NCI-H1092 (cell line): ENCODE measurements around the gene ACBD6.
A peak's percentile ranks its signal among the peaks of the same experiment; 100 is the strongest.

Experiments used
- DNase-seq: peaks from one replicate; lab custom pipeline; 2025; lab: John Stamatoyannopoulos, UW

Gene ACBD6

GRCh38 chr1:180256341-180257027 is 245.9 kb downstream of the ACBD6 start:
- DNase-seq, result no peak

- DNase-seq, result no peak
Observed at GRCh38 chr1:180255536-180256340, 246.6 kb downstream of the ACBD6 start.

- no peak for DNase-seq
Observed at GRCh38 chr1:180254854-180255253, 247.5 kb downstream of the ACBD6 start.

GRCh38 chr1:180254496-180254819 is 247.9 kb downstream of the ACBD6 start:
- DNase-seq, result no peak

GRCh38 chr1:180253585-180254495 is 248.5 kb downstream of the ACBD6 start:
- no peak for DNase-seq

- peak; percentile 68 for DNase-seq
Observed at GRCh38 chr1:180252638-180253536, 249.5 kb downstream of the ACBD6 start.

GRCh38 chr1:180251526-180252305 is 250.7 kb downstream of the ACBD6 start:
- no peak for DNase-seq

- no peak for DNase-seq
Observed at GRCh38 chr1:180250883-180251509, 251.4 kb downstream of the ACBD6 start.

GRCh38 chr1:180250499-180250770 is 251.9 kb downstream of the ACBD6 start:
- no peak for DNase-seq

GRCh38 chr1:180249725-180250498 is 252.5 kb downstream of the ACBD6 start:
- DNase-seq, result no peak

GRCh38 chr1:180248731-180249681 is 253.4 kb downstream of the ACBD6 start:
- DNase-seq, result peak; percentile 24

- DNase-seq, result no peak
Observed at GRCh38 chr1:180248176-180248575, 254.2 kb downstream of the ACBD6 start.

- DNase-seq, result no peak
Observed at GRCh38 chr1:180247580-180247979, 254.8 kb downstream of the ACBD6 start.

- no peak for DNase-seq
Observed at GRCh38 chr1:180247061-180247460, 255.3 kb downstream of the ACBD6 start.

GRCh38 chr1:180246579-180246978 is 255.8 kb downstream of the ACBD6 start:
- no peak for DNase-seq

- no peak for DNase-seq
Observed at GRCh38 chr1:180244840-180245239, 257.5 kb downstream of the ACBD6 start.

GRCh38 chr1:180243517-180244221 is 258.7 kb downstream of the ACBD6 start:
- no peak for DNase-seq
